PC-3 (cell line): ENCODE data around the gene ACIN1. TPM values are rescaled to one million over a fixed set of nuclear protein-coding genes. Genes with fewer than 3 reads are reported as not detected.
"Not testable (repeated sequence)": the region's sequence is repeated elsewhere in the genome, so short reads cannot be mapped to it uniquely, and the experiment has no call there.

Source experiments
- ATAC-seq: fragments of 200-7000 bp; cut with Tn5 transposase; 2 replicates; pipeline ENCODE4 v1.9.1; 2020; ENCODE audit warnings: mild to moderate bottlenecking, moderate library complexity
- BruUV-seq: library from RNA; stranded (reverse); fragments of 400-500 nt; replicated peaks from 2 replicates; lab custom pipeline; 2021; lab: Mats Ljungman, UMichigan
- CTCF ChIA-PET: fragments of 300-600 bp; sonication (Branson Sonifier 250); formaldehyde crosslinking; loops from one replicate; lab custom pipeline; 2022; ENCODE audit warnings: antibody characterized with exemption; lab: Charles Lee
- POLR2A ChIA-PET: fragments of 300-600 bp; sonication (Branson Sonifier 250); formaldehyde crosslinking; loops from one replicate; lab custom pipeline; 2022; ENCODE audit warnings: antibody characterized with exemption; ENCODE audit not compliant: unreplicated experiment; lab: Charles Lee
- DNase-seq: peaks from one replicate; pipeline ENCODE4 v3.0.0-alpha.2; 2015
- H2AFZ ChIP-seq: fragments of 300-600 bp; sonication (generic); 2 replicates; pipeline ENCODE4 v1.6.0; 2016; ENCODE audit warnings: antibody characterized with exemption, low read length
- H3F3A ChIP-seq: fragments of 300-600 bp; sonication (generic); one replicate; pipeline ENCODE4 v1.6.0; 2017; ENCODE audit warnings: antibody characterized with exemption, low read length, control low read depth, mild to moderate bottlenecking; ENCODE audit not compliant: unreplicated experiment
- H3K27ac ChIP-seq: fragments of 300-600 bp; sonication (generic); 2 replicates; pipeline ENCODE4 v1.5.1; 2016; ENCODE audit warnings: mild to moderate bottlenecking, low read length
- H3K27me3 ChIP-seq: fragments of 300-600 bp; sonication (generic); 2 replicates; pipeline ENCODE4 v1.6.1; 2016; ENCODE audit warnings: low read length, mixed read lengths
- H3K36me3 ChIP-seq: fragments of 300-600 bp; sonication (generic); 2 replicates; pipeline ENCODE4 v1.6.1; 2016; ENCODE audit warnings: low read depth, mixed run types, low read length, mixed read lengths
- H3K4me1 ChIP-seq: fragments of 300-600 bp; sonication (generic); 2 replicates; pipeline ENCODE4 v1.5.1; 2016; ENCODE audit warnings: low read length; ENCODE audit not compliant: insufficient read depth
- H3K4me2 ChIP-seq: fragments of 300-600 bp; sonication (generic); 2 replicates; pipeline ENCODE4 v1.6.0; 2016; ENCODE audit warnings: low read length
- H3K4me3 ChIP-seq: fragments of 300-600 bp; sonication (generic); 2 replicates; pipeline ENCODE4 v1.5.1; 2016; ENCODE audit warnings: mild to moderate bottlenecking, low read length, mixed read lengths
- H3K79me2 ChIP-seq: fragments of 300-600 bp; sonication (generic); 2 replicates; pipeline ENCODE4 v1.6.1; 2017; ENCODE audit warnings: low read length, mixed read lengths
- H3K9ac ChIP-seq: fragments of 300-600 bp; sonication (generic); 2 replicates; pipeline ENCODE4 v1.6.0; 2016; ENCODE audit warnings: mild to moderate bottlenecking, low read length
- H3K9me2 ChIP-seq: fragments of 300-600 bp; sonication (generic); replicated peaks from 2 replicates; pipeline ENCODE4 v1.6.1; 2016; ENCODE audit warnings: mixed run types, low read length, mixed read lengths
- H3K9me3 ChIP-seq: fragments of 300-600 bp; sonication (generic); 2 replicates; pipeline ENCODE4 v1.6.1; 2016; ENCODE audit warnings: low read length, mixed read lengths
- H4K20me1 ChIP-seq: fragments of 300-600 bp; sonication (generic); 2 replicates; pipeline ENCODE4 v1.6.1; 2016; ENCODE audit warnings: low read length, mixed read lengths
- CTCF ChIP-seq: fragments of 300-600 bp; sonication (generic); conservative IDR thresholded peaks from 2 replicates; pipeline ENCODE4 v1.5.1; 2017; ENCODE audit warnings: antibody characterized with exemption, low read depth, mild to moderate bottlenecking, low read length
- EZH2 ChIP-seq: fragments of 300-600 bp; sonication (generic); IDR thresholded peaks from one replicate; pipeline ENCODE4 v1.6.1; 2017; ENCODE audit warnings: antibody characterized with exemption, mild to moderate bottlenecking, low read length; ENCODE audit not compliant: unreplicated experiment
- EZH2phosphoT487 ChIP-seq: fragments of 300-600 bp; sonication (generic); IDR thresholded peaks from 2 replicates; pipeline ENCODE4 v1.6.1; 2018; ENCODE audit warnings: mild to moderate bottlenecking, antibody characterized with exemption, low read length, borderline replicate concordance
- intact Hi-C: fragments of 100-400 bp; cut with micrococcal nuclease; formaldehyde crosslinking; loops from 2 replicates; pipeline ENCODE4 v1.9.0; 2023
- total RNA-seq: library from RNA; depleted of rRNA; stranded (reverse); fragments of >200 nt; gene quantifications from 2 replicates; pipeline ENCODE4 v1.2.3, GENCODE V29; 2014

ACIN1 gene
- total RNA-seq, 1 experiment from 2014 or later = 112 TPM

DNA sequence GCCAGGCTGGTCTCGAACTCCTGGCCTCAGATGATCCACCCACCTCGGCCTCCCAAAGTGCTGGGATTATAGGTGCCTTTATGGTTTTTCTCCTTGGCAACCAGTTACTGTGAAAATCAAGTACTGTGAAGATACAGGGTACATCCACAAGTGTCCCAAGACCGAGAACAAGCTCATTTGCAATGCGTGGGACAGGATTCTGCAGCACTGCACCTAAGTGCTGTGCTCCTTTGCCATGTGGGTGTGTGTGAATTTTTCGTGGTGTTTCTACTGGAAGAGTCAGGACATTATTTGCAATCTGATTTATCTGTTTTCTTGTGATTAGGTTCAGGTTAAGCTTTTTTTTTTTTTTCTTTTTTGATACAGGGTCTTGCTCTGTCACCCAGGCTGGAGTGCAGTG, 77.8 kb downstream of the ACIN1 start:
- intact Hi-C loops = no loop called here
- ATAC-seq (no peak), DNase-seq (no peak)
- Histone ChIP-seq H3K27me3 (no peaks in the 10 kb centered on the region), H2AFZ (no peak overlapping the region), H3K9ac (no peak overlapping the region), H3K4me2 (no peak overlapping the region), H4K20me1 (no peaks in the 10 kb centered on the region), H3K9me3 (no peaks in the 10 kb centered on the region), H3K79me2 (no peaks in the 10 kb centered on the region), H3K9me2 (no peaks in the 10 kb centered on the region), H3K36me3 (no peaks in the 10 kb centered on the region), H3F3A (no peaks in the 10 kb centered on the region), H3K27ac (no peak overlapping the region), H3K4me1 (no peaks in the 10 kb centered on the region), H3K4me3 (no peak overlapping the region)
- BruUV-seq = no TSS peak
- no peak for TF ChIP-seq EZH2phosphoT487
- TF ChIP-seq CTCF = no peak
- no peak for TF ChIP-seq EZH2
- ChIA-PET CTCF (no interaction called here), POLR2A (no interaction called here)

GRCh38 chr14:23015618-23016017, 79.3 kb downstream of the ACIN1 start:
- no peaks in the 10 kb centered on the region for H3K9me3 ChIP-seq
- CTCF ChIA-PET = no interaction called here

DNA sequence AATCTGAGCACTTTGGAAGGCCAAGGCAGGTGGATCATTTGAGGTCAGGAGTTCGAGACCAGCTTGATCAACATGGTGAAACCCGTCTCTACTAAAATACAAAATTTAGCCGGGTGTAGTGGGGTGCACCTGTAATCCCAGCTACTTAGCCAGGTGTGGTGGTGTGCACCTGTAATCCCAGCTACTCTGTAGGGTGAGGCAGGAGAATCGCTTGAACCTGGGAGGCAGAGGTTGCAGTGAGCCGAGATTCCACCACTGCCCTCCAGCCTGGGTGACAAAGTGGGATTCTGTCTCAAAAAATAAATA, 81.2 kb downstream of the ACIN1 start:
- H2AFZ ChIP-seq, H3K9me2 ChIP-seq, DNase-seq, H3K4me3 ChIP-seq, ATAC-seq, POLR2A ChIA-PET, BruUV-seq, CTCF ChIA-PET, H3K9me3 ChIP-seq, H3K79me2 ChIP-seq, H3K27ac ChIP-seq, H3K4me2 ChIP-seq, H4K20me1 ChIP-seq, H3F3A ChIP-seq, H3K27me3 ChIP-seq, intact Hi-C loops, H3K9ac ChIP-seq, H3K36me3 ChIP-seq: not testable (repeated sequence)
- H3K4me1 ChIP-seq = peaks cover 12% of the 10 kb centered on the region

More at GRCh38 chr14:23015618-23016017, 79.3 kb downstream of the ACIN1 start:
- intact Hi-C loops = no loop called here
- Histone ChIP-seq H2AFZ (no peak overlapping the region), H3K4me1 (no peaks in the 10 kb centered on the region), H3K27me3 (no peaks in the 10 kb centered on the region), H3K4me2 (no peak overlapping the region), H3K9me2 (no peaks in the 10 kb centered on the region), H3K4me3 (no peak overlapping the region), H3K9ac (no peak overlapping the region), H3K79me2 (no peaks in the 10 kb centered on the region), H3K27ac (no peak overlapping the region), H3F3A (no peaks in the 10 kb centered on the region), H3K36me3 (no peaks in the 10 kb centered on the region), H4K20me1 (no peaks in the 10 kb centered on the region)
- TF ChIP-seq EZH2 (no peak), EZH2phosphoT487 (no peak), CTCF (no peak)
- no peak for ATAC-seq
- BruUV-seq = no TSS peak
- POLR2A ChIA-PET = no interaction called here
- no peak for DNase-seq
